GM12874 (cell line): ENCODE results near the gene ERF.

Source experiments
- TF ChIP-seq, protein P1 (sequence below): IDR thresholded peaks from 2 replicates; pipeline ENCODE4 v1.5.1; 2011; ENCODE audit warnings: low read depth, mild to moderate bottlenecking, control low read depth, low read length, moderate library complexity; ENCODE audit not compliant: insufficient read depth

The ERF gene

DNA sequence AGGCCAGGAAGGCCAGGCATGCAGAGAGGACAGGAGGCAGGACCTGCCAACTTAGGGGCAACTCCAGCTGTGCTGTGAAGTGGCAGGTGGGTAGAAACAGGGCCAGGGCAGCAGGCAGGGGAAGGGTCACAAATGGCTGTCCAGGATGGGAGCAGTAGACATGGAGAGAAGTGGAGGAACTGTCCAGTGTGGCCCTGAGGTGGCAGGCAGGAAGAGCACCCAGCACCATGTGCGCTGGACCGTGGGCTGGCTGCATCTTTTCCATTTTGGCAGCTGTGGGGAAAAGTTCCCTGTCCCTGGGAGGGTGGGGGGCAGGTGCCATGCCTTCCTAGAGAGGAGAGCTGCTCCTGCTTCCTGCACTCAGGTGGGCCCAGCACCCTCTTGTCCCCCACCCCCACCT lies 51.2 kb downstream of the ERF start:
- TF ChIP-seq, protein P1, sequence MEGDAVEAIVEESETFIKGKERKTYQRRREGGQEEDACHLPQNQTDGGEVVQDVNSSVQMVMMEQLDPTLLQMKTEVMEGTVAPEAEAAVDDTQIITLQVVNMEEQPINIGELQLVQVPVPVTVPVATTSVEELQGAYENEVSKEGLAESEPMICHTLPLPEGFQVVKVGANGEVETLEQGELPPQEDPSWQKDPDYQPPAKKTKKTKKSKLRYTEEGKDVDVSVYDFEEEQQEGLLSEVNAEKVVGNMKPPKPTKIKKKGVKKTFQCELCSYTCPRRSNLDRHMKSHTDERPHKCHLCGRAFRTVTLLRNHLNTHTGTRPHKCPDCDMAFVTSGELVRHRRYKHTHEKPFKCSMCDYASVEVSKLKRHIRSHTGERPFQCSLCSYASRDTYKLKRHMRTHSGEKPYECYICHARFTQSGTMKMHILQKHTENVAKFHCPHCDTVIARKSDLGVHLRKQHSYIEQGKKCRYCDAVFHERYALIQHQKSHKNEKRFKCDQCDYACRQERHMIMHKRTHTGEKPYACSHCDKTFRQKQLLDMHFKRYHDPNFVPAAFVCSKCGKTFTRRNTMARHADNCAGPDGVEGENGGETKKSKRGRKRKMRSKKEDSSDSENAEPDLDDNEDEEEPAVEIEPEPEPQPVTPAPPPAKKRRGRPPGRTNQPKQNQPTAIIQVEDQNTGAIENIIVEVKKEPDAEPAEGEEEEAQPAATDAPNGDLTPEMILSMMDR, result no peak

GRCh38 chr19:42202290-42202880 lies 52.5 kb downstream of the ERF start:
- TF ChIP-seq, protein P1, result no peak

- TF ChIP-seq, protein P1, result no peak
These were observed 53.2 kb downstream of the ERF start for GRCh38 chr19:42201489-42202289.

GRCh38 chr19:42200116-42200715 lies 54.7 kb downstream of the ERF start:
- TF ChIP-seq, protein P1, result no peak

GRCh38 chr19:42199440-42200115 lies 55.4 kb downstream of the ERF start:
- TF ChIP-seq, protein P1, result peak; percentile 60

GRCh38 chr19:42198676-42199439 lies 56.1 kb downstream of the ERF start:
- TF ChIP-seq, protein P1, result no peak
